Muscle layer of duodenum (tissue), 2 donors: ENCODE results near the gene BCAS4.

ENCODE experiments used
- H3K27ac ChIP-seq: one replicate; pipeline ENCODE4 v1.7.0; 2013; ENCODE audit warnings: mild to moderate bottlenecking, low read length
- H3K27me3 ChIP-seq: one replicate; pipeline ENCODE4 v1.7.0; 2013; ENCODE audit warnings: low read depth, mild to moderate bottlenecking, control low read depth, low read length
- H3K36me3 ChIP-seq, 2 donors: one replicate each; pipeline ENCODE4 v1.7.0; 2013; ENCODE audit warnings: low read length in 2 of 2, control low read depth in 1 of 2, mild to moderate bottlenecking in 1 of 2; ENCODE audit not compliant: insufficient read depth in 2 of 2, control insufficient read depth in 1 of 2
- H3K4me1 ChIP-seq, 2 donors: one replicate each; pipeline ENCODE4 v1.7.0; 2013; ENCODE audit warnings: low read length in 2 of 2, mild to moderate bottlenecking in 2 of 2, control low read depth in 1 of 2, moderate library complexity in 1 of 2; ENCODE audit not compliant: insufficient read depth in 2 of 2, control insufficient read depth in 1 of 2
- H3K4me3 ChIP-seq, 2 donors: one replicate each; pipeline ENCODE4 v1.7.0; 2013; ENCODE audit warnings: low read length in 2 of 2, low read depth in 1 of 2, mild to moderate bottlenecking in 1 of 2
- H3K9me3 ChIP-seq, 2 donors: one replicate each; pipeline ENCODE4 v1.7.0; 2013; ENCODE audit warnings: low read length in 2 of 2, control low read depth in 1 of 2, mild to moderate bottlenecking in 1 of 2; ENCODE audit not compliant: control insufficient read depth in 1 of 2
- donor health status: healthy.

Gene BCAS4

GRCh38 chr20:50866036-50866685, 71.3 kb downstream of the BCAS4 start:
- Histone ChIP-seq H3K9me3 (no peaks in the 10 kb centered on the region), H3K27ac (no peak overlapping the region), H3K27me3 (no peaks in the 10 kb centered on the region), H3K4me1 (no peaks in the 10 kb centered on the region), H3K36me3 (no peaks in the 10 kb centered on the region), H3K4me3 (no peak overlapping the region)

GRCh38 chr20:50866831-50867230, 72.0 kb downstream of the BCAS4 start:
- H3K36me3 ChIP-seq = no peaks in the 10 kb centered on the region
- H3K27ac ChIP-seq = no peak overlapping the region
- H3K4me3 ChIP-seq = no peak overlapping the region
- no peaks in the 10 kb centered on the region for H3K9me3 ChIP-seq
- H3K27me3 ChIP-seq = no peaks in the 10 kb centered on the region
- H3K4me1 ChIP-seq = no peaks in the 10 kb centered on the region

DNA sequence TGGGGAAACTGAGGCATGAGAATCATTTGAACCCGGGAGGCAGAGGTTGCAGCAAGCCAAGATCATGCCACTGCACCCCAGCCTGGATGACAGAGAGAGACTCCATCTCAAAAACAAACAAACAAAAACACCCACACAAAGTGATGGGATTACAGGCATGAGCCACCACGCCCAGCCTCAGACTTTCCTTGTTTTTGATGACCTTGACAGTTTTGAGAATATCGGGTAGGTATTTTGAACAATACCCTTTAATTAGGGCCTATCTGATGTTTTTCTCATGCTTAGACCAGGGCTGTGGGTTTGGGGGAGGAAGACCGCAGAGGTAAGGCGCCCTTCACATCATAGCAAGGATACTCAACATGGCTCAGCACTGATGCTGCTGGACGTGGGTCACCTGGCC, 72.9 kb downstream of the BCAS4 start:
- Histone ChIP-seq H3K4me3 (no peak overlapping the region), H3K36me3 (no peaks in the 10 kb centered on the region), H3K27me3 (no peaks in the 10 kb centered on the region), H3K9me3 (no peaks in the 10 kb centered on the region), H3K4me1 (no peaks in the 10 kb centered on the region), H3K27ac (no peak overlapping the region)

DNA sequence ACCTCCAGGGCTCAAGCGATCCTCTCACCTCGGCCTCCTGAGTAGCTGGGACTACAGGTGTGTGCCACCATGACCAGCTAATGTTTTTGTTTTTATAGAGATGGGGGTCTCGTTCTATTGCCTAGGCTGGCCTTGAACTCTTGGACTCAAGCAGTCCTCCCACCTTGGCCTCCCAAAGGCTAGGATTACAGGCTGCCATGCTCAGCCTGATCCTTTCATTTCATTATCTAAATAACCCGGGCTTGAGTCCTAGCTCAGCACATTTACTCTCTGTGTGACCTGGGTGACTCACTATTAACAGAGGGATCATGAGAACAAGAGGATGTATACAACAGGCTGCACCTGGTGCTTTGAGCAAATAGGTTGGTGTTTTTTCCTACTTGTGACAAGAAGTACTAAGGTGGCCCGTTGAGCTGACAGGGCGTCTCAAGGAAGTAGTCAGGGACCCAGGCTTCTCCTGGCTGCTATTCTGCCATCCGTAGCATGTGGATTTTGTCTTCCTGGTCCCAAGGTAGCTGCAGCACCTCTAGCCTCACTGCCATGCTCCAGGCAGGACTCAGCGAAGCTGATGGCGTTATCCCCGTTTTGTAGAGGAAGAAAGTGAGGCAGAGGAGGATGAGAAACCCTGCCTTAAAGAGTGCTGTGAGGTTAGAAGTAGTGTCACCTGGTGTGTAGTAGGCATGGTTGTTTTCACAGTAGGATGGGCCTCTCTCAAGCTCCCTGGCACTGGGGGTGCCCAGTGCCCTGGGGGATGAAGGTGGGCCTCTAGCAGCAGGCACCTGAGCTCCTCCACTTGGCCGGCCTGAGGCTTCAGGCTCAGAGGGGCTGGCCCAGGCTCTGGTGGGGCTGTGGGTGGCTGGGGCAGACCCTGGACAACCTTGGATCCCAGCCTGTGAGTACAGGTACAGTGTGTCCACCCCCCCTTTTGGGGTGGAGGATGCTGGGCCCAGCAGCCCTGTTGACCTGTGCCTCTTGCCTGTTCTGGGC, 73.9 kb downstream of the BCAS4 start:
- Histone ChIP-seq H3K36me3 (no peaks in the 10 kb centered on the region), H3K4me1 (no peaks in the 10 kb centered on the region), H3K27me3 (no peaks in the 10 kb centered on the region), H3K4me3 (no peak overlapping the region), H3K27ac (no peak overlapping the region), H3K9me3 (no peaks in the 10 kb centered on the region)

- Histone ChIP-seq H3K36me3 (no peaks in the 10 kb centered on the region), H3K27me3 (no peaks in the 10 kb centered on the region), H3K9me3 (no peaks in the 10 kb centered on the region), H3K4me1 (no peaks in the 10 kb centered on the region), H3K27ac (no peak overlapping the region), H3K4me3 (no peak overlapping the region)
Measured at GRCh38 chr20:50870561-50871161, 75.8 kb downstream of the BCAS4 start.

DNA sequence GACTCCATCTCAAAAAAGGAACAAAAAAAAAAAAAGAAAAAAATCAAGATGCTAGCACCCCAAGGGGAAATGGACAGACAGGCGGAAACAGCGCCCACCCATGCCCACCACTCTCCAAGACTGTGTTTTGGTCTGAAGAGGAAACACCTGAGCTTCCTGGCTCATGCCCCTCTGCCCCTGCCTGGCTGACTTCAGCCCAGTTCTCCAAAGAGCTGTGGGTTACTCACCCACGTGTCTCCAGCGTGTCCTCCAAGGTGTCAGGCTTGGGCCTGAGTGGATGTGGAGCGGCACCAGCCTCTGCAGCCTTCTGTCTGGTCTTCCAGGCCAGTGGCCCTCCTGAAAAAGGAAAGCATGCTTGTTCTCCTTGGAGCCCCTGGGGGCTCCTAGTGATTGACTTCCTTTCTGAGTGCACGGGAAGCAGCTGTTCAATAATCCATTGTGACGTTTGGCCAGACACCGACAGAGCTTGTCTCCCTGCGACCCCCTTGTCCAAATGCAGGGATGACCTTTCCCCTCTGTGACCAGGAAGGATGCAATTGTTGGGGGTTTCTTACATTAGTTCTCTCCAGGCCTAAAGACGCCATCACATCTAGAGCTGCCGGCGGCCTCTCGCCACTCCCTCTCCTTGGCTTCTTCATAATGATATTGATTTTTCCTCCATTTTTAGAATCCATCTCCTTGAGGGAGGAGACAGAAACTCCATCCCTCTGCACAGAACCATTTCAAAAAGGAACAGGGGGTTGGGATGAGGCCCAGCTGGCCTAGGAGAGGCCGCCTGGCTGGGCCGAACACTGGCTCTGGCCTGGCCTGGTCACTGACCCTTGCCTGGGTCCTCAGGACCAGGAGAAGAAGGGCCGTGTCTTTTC, 77.9 kb downstream of the BCAS4 start:
- H3K9me3 ChIP-seq = no peaks in the 10 kb centered on the region
- H3K27ac ChIP-seq = no peak overlapping the region
- H3K27me3 ChIP-seq = no peaks in the 10 kb centered on the region
- H3K36me3 ChIP-seq = peaks cover 0 to 8% of the 10 kb centered on the region in 2 donors
- no peaks in the 10 kb centered on the region for H3K4me1 ChIP-seq
- H3K4me3 ChIP-seq = no peak overlapping the region

DNA sequence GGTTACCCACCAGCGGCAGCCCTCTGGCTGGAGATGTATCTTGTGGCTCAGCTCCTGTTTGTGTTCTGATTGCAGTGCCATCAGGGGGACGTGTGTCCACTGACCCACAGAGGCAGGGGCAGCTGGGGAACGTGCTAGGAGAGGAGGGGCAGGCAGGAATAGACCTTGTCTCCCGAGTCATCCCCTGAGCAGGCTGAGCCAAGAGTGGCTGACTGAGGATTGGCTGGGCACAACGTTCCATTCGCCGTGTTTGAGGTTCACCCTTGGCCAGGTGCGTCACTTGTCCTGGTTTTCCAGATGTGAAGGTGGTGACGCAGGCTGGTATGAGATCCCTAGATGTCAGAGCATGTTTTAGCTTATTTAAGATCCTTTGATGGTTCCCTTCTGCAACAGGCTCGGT, 78.7 kb downstream of the BCAS4 start:
- Histone ChIP-seq H3K4me3 (no peak overlapping the region), H3K9me3 (no peaks in the 10 kb centered on the region), H3K4me1 (no peaks in the 10 kb centered on the region)

GRCh38 chr20:50874111-50874757, 79.4 kb downstream of the BCAS4 start:
- Histone ChIP-seq H3K36me3 (peaks cover 0 to 8% of the 10 kb centered on the region in 2 donors), H3K4me3 (no peak overlapping the region), H3K9me3 (no peaks in the 10 kb centered on the region), H3K4me1 (no peaks in the 10 kb centered on the region), H3K27me3 (no peaks in the 10 kb centered on the region), H3K27ac (no peak overlapping the region)

More for the DNA sequence above, 78.7 kb downstream of the BCAS4 start:
- H3K27ac ChIP-seq = no peak overlapping the region
- no peaks in the 10 kb centered on the region for H3K27me3 ChIP-seq
- peaks cover 0 to 8% of the 10 kb centered on the region in 2 donors for H3K36me3 ChIP-seq

GRCh38 chr20:50874758-50875665, 80.2 kb downstream of the BCAS4 start:
- Histone ChIP-seq H3K4me3 (no peak overlapping the region), H3K27ac (no peak overlapping the region), H3K4me1 (no peaks in the 10 kb centered on the region), H3K27me3 (no peaks in the 10 kb centered on the region), H3K9me3 (no peaks in the 10 kb centered on the region), H3K36me3 (peaks cover 0 to 12% of the 10 kb centered on the region in 2 donors)
